Naive thymus-derived CD8-positive, alpha-beta T cell (primary cell): ENCODE results near the gene PLEKHA7. TPM values are rescaled to one million over a fixed set of nuclear protein-coding genes. Genes with fewer than 3 reads are reported as not detected.

Experiments
- ATAC-seq, 2 donors: fragments of 150-1000 bp; cut with Tn5 transposase in 1 of 2; sonication (Bioruptor Pico), chemical (Tn5 transposase) in 1 of 2; 1 replicate in 1 of 2; 2 replicates in 1 of 2; pipeline ENCODE4 v1.10.0; 2021; ENCODE audit warnings: mild to moderate bottlenecking in 2 of 2, moderate library complexity in 2 of 2
- POLR2A ChIA-PET: fragments of 350-600 bp; sonication (Branson Sonifier 250); formaldehyde crosslinking; loops from one replicate; lab custom pipeline; 2021; ENCODE audit warnings: antibody characterized with exemption; lab: Charles Lee
- DNase-seq, 10 donors: peaks; one replicate each; pipeline versions ENCODE4 v3.0.0 to v3.0.0-alpha.2; 2020 to 2022
- H3K27ac Mint-ChIP-seq, 10 donors: one replicate each; pipeline ENCODE4 v1.8.0; 2020 to 2022; ENCODE audit warnings: mild to moderate bottlenecking in 10 of 10, mixed read lengths in 10 of 10, moderate library complexity in 4 of 10, inconsistent platforms in 1 of 10
- H3K27me3 Mint-ChIP-seq, 5 donors: one replicate each; pipeline ENCODE4 v1.8.0; 2021 to 2022; ENCODE audit warnings: mixed read lengths in 5 of 5
- H3K36me3 Mint-ChIP-seq, 3 donors: one replicate each; pipeline ENCODE4 v1.8.0; 2020 to 2022; ENCODE audit warnings: mixed read lengths in 3 of 3, mild to moderate bottlenecking in 2 of 3, inconsistent platforms in 1 of 3
- H3K4me1 Mint-ChIP-seq, 4 donors: one replicate each; pipeline ENCODE4 v1.8.0; 2021 to 2022; ENCODE audit warnings: mixed read lengths in 4 of 4
- H3K4me3 Mint-ChIP-seq, 10 donors: one replicate each; pipeline ENCODE4 v1.8.0; 2020 to 2022; ENCODE audit warnings: mild to moderate bottlenecking in 10 of 10, mixed read lengths in 10 of 10, moderate library complexity in 6 of 10, inconsistent platforms in 1 of 10
- H3K9me3 Mint-ChIP-seq, 9 donors: one replicate each; pipeline ENCODE4 v1.8.0; 2020 to 2022; ENCODE audit warnings: mixed read lengths in 9 of 9, mild to moderate bottlenecking in 3 of 9, inconsistent platforms in 1 of 9, moderate library complexity in 1 of 9
- polyA plus RNA-seq, 3 donors: library from polyadenylated mRNA; unstranded; fragments of 300-500 nt; fragmentation: Illumina TruSeq; gene quantifications; one replicate each; pipeline ENCODE4 v1.2.3, GENCODE V29; 2021
- total RNA-seq, 8 experiments: library from RNA in 2 of 8; stranded (reverse) in 2 of 8; gene quantifications; one replicate each; pipeline ENCODE4 v1.2.3 and lab custom pipeline; 2021 to 2026

Gene PLEKHA7
- total and polyA plus RNA-seq, 5 experiments from 2014 or later: 0.77 to 0.96 TPM; not detected in 3

DNA sequence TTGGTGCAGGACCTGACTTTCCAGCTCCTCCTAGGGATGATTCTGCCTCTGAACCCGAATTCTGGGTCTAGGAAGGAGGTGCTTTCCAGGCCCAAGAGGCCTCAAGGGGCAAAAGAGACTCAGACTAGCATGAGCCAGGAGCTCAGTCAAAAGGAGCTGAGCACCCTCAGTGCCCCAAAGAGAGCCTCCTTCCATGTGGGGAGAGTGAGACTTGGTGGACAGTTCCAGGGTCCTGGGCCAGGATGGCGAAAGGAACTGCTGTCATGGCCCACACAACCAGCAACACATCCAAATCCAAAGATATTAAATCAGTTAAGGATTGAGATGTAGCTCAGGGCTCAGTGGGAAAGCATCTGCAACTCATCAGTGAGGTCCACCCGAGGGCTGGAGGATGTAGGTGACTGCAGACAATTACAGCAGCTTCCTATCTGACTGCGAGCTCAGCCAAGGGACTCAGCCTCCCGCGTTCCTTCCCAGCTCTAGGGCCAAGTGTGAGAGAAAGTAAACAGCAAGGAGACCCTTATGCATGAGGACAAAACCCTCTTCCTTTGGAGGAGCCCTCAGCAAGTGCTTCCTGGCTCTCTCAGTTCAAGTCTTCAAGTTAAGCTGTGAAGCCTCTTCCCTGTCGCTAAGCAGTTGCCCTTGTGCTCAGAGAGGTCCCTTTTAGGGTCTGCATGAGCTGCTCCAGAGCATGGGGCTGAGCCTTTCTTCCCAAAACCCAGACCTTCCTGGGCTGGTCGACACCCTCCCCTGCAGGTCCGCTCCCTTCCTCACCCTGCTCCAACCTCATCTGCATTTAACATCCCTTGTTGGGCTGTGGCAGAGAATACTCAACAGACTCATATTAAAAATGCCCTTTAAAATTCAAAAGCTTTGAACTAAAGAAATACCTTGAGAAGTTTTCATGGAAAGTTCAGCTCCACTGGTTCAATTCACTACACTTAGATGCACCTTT lies 240.0 kb downstream of the PLEKHA7 start:
- H3K4me1 Mint-ChIP-seq: no peaks in the 10 kb centered on the region
- H3K9me3 Mint-ChIP-seq: no peaks in the 10 kb centered on the region
- peak overlapping the region in 2 of 10 donors; percentile 19 to 24 for H3K4me3 Mint-ChIP-seq
- no peak for ATAC-seq
- POLR2A ChIA-PET: no interaction called here
- DNase-seq: no peak
- H3K27ac Mint-ChIP-seq: no peak overlapping the region
- H3K27me3 Mint-ChIP-seq: peaks cover 0 to 3% (median 0%) of the 10 kb centered on the region in 5 donors
- no peaks in the 10 kb centered on the region for H3K36me3 Mint-ChIP-seq

DNA sequence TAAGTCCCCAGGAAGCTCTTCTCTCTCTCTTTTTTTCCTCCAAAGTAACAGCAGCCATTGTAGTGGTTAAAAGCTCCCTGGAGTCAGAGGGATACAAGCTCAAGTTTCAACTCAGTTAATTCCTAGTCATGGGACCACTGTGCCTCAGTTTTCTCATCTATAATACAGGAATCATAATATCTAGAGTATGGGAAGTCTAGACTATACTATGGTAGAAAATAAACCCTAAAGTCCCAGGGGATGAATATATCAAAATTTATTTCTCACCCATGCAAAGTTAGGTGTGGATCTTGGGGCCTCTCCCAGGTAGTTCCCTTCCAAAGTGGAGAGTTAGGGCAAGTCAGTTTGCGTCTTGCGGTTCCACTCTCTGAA lies 242.1 kb downstream of the PLEKHA7 start:
- POLR2A ChIA-PET: no interaction called here
- no peaks in the 10 kb centered on the region for H3K36me3 Mint-ChIP-seq
- ATAC-seq: no peak
- no peak overlapping the region for H3K27ac Mint-ChIP-seq
- no peaks in the 10 kb centered on the region for H3K4me1 Mint-ChIP-seq
- DNase-seq: no peak
- H3K27me3 Mint-ChIP-seq: peaks cover 0 to 5% (median 0%) of the 10 kb centered on the region in 5 donors
- H3K9me3 Mint-ChIP-seq: no peaks in the 10 kb centered on the region
- no peak overlapping the region for H3K4me3 Mint-ChIP-seq

DNA sequence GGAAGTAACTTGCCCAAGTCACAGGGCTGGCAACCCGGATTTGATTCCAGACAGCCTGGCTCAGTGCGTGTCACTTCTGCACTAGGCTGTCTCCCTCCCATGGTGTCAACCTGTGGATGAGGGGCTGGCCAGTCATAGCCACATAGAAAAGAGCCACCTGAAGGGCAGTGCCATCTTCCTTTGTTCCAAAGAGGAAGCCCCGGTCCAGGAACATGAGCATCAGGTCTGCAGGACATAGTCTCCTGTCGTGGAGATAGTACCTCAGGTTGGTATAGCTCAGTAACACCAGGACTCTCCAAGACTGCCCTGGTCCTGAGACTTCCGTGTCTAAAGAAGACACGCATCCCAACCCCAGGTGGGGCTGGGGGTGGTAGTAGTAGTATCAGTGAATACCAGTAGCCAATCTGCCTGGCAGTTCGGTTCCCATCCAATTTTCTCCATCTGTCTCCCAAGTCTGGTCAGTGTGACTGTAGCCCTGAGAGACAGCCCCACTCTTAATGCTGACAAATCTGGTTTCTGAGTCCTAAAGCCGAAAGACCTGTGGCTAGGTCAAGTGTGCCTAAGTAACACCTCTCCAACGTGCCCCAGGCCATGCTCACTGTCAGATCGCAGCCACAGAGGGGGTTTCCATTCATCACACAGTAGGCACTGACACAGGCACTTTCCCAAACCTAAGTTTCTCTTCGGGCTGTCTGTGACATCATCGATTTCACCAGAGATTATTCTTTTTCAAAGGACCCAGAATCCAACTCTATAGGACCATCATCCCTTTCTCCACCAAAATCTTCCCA lies 242.7 kb downstream of the PLEKHA7 start:
- H3K27ac Mint-ChIP-seq: no peak overlapping the region

DNA sequence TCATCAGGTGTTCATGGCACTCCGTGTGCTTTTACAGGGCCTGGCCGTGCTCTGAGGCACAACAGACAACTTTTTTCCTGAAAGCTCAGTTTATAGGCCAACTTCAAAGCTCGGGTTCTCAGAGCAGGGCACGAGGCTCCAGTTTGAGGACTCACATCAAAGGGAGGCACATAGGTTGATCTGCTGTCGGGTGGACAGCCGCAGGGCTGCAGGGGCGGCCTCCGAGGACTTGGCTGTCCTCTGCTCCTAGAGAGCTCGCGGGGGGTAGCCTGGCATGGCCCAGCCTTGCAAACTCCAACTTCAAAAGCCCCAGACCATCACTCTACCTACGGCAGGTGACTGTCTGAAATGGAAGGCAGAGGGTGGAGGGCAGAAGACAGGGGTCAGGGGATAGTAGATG lies 244.2 kb downstream of the PLEKHA7 start:
- no peaks in the 10 kb centered on the region for H3K36me3 Mint-ChIP-seq
- H3K27ac Mint-ChIP-seq: no peak overlapping the region

More for the DNA sequence above, 242.7 kb downstream of the PLEKHA7 start:
- Mint-ChIP-seq H3K9me3 (no peaks in the 10 kb centered on the region), H3K36me3 (no peaks in the 10 kb centered on the region), H3K27me3 (peaks cover 0 to 6% (median 0%) of the 10 kb centered on the region in 5 donors), H3K4me3 (no peak overlapping the region), H3K4me1 (no peaks in the 10 kb centered on the region)
- DNase-seq (no peak), ATAC-seq (no peak)
- POLR2A ChIA-PET: no interaction called here

DNA sequence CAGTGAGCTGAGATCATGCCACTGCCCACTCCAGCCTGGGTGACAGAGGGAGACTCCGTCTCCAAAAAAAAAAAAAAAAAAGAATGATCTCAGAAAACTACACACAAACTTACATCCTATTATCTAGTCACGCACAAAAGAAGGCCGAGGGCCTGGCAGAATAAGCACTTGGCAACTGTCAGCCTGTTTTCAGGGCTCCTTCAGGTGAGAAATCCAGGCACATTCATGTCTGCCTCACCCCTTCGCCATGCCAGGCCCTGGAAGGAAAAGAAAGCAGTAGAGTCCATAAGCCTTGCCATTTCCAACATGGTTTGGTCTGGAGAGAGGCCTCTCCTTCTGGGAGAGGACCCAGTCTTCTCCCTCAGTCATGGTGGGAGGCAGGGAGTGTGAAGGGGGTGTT lies 244.8 kb downstream of the PLEKHA7 start:
- ATAC-seq (no peak), DNase-seq (no peak)
- H3K4me3 Mint-ChIP-seq: no peak overlapping the region
- POLR2A ChIA-PET: interaction anchor here (0.7 kb wide), 1 partner anchor 15 kb away, joined by 4 read pairs; no protein-coding TSS in a partner anchor
- no peaks in the 10 kb centered on the region for H3K4me1 Mint-ChIP-seq
- no peaks in the 10 kb centered on the region for H3K36me3 Mint-ChIP-seq
- H3K9me3 Mint-ChIP-seq: no peaks in the 10 kb centered on the region
- H3K27me3 Mint-ChIP-seq: peaks cover 0 to 3% (median 0%) of the 10 kb centered on the region in 5 donors
- H3K27ac Mint-ChIP-seq: no peak overlapping the region

More for the DNA sequence above, 244.2 kb downstream of the PLEKHA7 start:
- Mint-ChIP-seq H3K4me3 (no peak overlapping the region), H3K4me1 (no peaks in the 10 kb centered on the region), H3K9me3 (no peaks in the 10 kb centered on the region), H3K27me3 (peaks cover 0 to 6% (median 0%) of the 10 kb centered on the region in 5 donors)
- DNase-seq (no peak), ATAC-seq (no peak)
- POLR2A ChIA-PET: interaction anchor here (0.7 kb wide), 1 partner anchor 742 kb away, joined by 3 read pairs; no protein-coding TSS in a partner anchor

DNA sequence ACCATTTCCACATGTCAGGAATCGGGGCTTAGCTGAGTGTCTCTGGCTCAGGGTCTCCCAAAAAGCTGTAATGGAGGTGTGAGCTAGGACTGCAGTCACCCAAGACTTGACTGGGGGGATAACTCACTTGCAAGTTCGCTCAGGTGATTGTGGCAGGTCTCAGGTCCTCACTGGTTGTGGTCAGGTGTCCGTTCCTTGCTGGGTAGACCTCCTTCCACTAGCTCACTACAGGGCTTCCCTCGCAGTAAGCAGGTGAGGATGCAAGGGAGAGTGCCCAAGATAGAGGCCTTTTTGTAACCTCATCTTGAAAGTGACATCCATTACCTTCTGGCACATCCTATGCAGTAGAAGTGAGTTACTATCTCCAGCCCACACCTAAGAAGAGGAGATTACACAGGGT lies 246.3 kb downstream of the PLEKHA7 start:
- POLR2A ChIA-PET: no interaction called here
- DNase-seq (no peak), ATAC-seq (no peak)
- no peaks in the 10 kb centered on the region for H3K9me3 Mint-ChIP-seq
- H3K4me1 Mint-ChIP-seq: no peaks in the 10 kb centered on the region
- H3K27ac Mint-ChIP-seq: no peak overlapping the region
- H3K36me3 Mint-ChIP-seq: no peaks in the 10 kb centered on the region
- H3K27me3 Mint-ChIP-seq: peaks cover 0 to 3% (median 0%) of the 10 kb centered on the region in 5 donors
- H3K4me3 Mint-ChIP-seq: no peak overlapping the region

DNA sequence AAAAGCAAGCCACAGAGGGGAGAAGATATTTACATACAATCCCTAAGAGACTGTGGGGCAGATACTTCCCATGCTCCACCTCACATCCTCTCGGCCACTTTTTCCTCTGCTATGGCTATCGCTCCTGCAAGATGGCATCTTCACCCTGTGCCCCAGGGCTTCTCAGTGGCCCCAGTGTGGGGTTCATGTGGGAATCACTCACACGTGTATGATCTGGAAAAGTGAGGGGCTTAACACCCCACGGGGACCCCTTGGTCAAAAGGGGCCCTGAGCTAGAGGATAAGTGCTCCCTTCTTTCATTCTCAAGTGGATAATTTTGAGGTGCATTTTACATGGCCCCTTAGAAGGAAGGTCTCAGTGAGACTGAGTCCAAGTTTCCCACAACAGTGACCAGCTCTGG lies 247.1 kb downstream of the PLEKHA7 start:
- H3K27me3 Mint-ChIP-seq: peaks cover 0 to 3% (median 0%) of the 10 kb centered on the region in 5 donors
- POLR2A ChIA-PET: interaction anchor here (0.6 kb wide), 1 partner anchor 28 kb away, joined by 4 read pairs; the partner anchor contains the start of gene C11orf58
- DNase-seq (no peak), ATAC-seq (no peak)
- no peaks in the 10 kb centered on the region for H3K9me3 Mint-ChIP-seq
- no peaks in the 10 kb centered on the region for H3K36me3 Mint-ChIP-seq
- H3K4me3 Mint-ChIP-seq: no peak overlapping the region
- no peak overlapping the region for H3K27ac Mint-ChIP-seq
- H3K4me1 Mint-ChIP-seq: peaks cover 0 to 8% (median 2%) of the 10 kb centered on the region in 4 donors

DNA sequence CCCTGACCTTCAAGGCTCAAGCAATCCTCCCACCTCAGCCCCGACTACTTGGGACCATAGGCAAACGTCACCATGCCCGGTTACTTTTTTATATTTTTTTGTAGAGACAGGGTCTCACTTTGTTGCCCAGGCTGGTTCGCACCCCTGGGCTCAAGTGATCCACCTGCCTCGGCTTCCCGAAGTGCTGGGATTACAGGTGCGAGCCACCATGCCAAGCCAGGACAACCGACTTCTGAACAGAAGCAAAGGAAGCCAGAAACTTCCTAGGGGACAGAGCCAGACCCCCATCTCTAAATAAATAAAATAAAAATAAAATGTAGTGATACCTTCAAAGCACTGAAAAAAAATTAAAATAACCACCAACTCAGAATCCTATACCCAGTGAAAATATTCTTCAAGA lies 249.3 kb downstream of the PLEKHA7 start:
- Mint-ChIP-seq H3K27ac (no peak overlapping the region), H3K27me3 (peaks cover 0 to 3% (median 0%) of the 10 kb centered on the region in 5 donors), H3K36me3 (no peaks in the 10 kb centered on the region), H3K4me1 (peaks cover 2 to 18% (median 12%) of the 10 kb centered on the region in 4 donors), H3K4me3 (no peak overlapping the region), H3K9me3 (no peaks in the 10 kb centered on the region)
- POLR2A ChIA-PET: no interaction called here
- ATAC-seq: no peak
- no peak for DNase-seq

DNA sequence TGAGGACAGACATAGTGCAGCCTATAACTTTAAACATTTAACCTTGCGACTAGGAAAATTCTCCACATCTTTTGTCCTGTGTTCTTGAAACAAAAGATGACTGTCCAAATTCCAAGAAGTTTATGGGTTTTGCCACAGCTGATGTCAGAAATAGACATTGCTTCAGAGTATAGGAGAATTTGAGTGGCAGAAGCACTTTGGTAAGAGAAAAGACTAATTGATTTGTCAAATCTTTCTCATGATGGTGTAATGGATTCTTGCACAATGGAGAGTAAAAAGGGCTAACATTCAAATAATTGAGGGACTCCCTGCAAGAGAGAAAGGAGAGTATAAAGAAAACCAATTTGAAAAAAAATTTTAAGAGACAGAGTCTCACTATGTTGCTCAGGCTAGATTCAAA lies 250.5 kb downstream of the PLEKHA7 start:
- Mint-ChIP-seq H3K9me3 (peaks cover 0 to 5% (median 0%) of the 10 kb centered on the region in 9 donors), H3K36me3 (peaks cover 4 to 6% (median 6%) of the 10 kb centered on the region in 3 donors), H3K27me3 (peaks cover 0 to 3% (median 0%) of the 10 kb centered on the region in 5 donors), H3K4me1 (peaks cover 2 to 22% (median 18%) of the 10 kb centered on the region in 4 donors), H3K27ac (peak overlapping the region in 1 of 10 donors; percentile 50), H3K4me3 (no peak overlapping the region)
- ATAC-seq (no peak), DNase-seq (no peak)
- POLR2A ChIA-PET: interaction anchor here (1.7 kb wide), 1 partner anchor 25 kb away, joined by 7 read pairs; the partner anchor contains the start of gene C11orf58

DNA sequence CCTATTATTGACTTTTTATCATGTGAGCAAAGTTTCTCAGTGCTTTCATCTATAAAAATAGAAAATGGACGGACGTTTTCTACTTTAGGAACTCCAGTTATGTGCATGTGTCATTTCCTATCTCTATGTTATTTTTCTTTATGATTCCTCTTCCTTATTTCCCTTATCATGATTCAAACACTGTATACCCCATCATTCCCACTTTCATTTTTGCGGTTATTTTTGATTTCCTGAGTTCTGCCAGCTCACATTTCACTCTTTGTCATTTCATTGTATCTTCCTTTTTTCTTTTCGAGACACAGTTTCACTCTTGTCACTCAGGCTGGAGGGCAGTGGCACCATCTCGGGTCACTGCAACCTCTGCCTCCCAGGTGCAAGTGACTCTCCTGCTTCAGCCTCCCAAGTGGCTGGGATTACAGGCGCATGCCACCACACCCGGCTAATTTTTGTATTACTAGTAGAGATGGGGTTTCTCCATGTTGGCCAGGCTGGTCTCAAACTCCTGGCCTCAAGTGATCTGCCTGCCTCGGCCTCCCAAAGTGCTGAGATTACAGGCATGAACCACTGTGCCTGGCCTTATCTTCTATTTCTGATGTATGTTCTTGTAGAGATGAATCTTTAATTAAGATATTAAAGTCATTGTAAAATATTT lies 254.2 kb downstream of the PLEKHA7 start:
- Mint-ChIP-seq H3K4me1 (peaks cover 2 to 22% (median 18%) of the 10 kb centered on the region in 4 donors), H3K36me3 (peaks cover 6 to 36% (median 15%) of the 10 kb centered on the region in 3 donors), H3K27me3 (no peaks in the 10 kb centered on the region), H3K4me3 (peak overlapping the region in 2 of 10 donors; percentile 1 to 3), H3K27ac (peak overlapping the region; percentile 29 to 89 (median 78)), H3K9me3 (peaks cover 0 to 5% (median 0%) of the 10 kb centered on the region in 9 donors)
- POLR2A ChIA-PET: interaction anchor here (0.9 kb wide), 1 partner anchor 20 kb away, joined by 3 read pairs; no protein-coding TSS in a partner anchor
- DNase-seq (no peak), ATAC-seq (no peak)

DNA sequence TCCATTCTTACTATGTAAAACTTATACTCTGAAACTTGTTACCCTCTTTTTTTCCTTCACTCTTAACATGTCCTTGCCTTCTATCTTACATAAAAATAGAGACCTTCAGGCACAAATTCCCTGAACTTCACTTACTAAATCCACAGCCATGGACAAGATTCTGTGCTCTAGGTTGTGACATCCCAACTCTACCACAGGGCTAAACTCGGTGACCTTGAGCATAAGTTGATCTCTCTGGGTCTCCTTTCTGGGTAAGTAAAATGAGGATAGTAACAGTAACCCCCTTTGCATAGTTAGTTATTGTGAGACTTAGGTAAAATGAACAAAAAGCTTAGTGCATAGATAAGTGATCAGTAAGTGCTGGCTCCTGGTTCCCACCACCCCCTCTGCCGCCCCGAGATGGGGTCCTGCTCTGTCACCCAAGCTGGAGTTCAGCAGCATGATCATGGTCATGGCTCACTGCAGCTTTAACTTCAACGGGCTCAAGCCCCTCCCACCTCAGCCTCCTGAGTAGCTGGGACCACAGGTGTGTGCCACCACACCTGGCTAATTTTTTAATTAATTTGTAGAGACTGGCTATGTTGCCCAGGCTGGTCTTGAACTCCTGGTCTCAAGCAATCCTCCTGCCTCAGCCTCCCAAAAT lies 255.7 kb downstream of the PLEKHA7 start:
- POLR2A ChIA-PET: no interaction called here
- ATAC-seq: peak; percentile 18 to 28
- Mint-ChIP-seq H3K4me3 (no peak overlapping the region), H3K27me3 (no peaks in the 10 kb centered on the region), H3K27ac (peak overlapping the region in 4 of 10 donors; percentile 40 to 86 (median 67)), H3K36me3 (peaks cover 6 to 51% (median 19%) of the 10 kb centered on the region in 3 donors), H3K4me1 (peaks cover 2 to 22% (median 18%) of the 10 kb centered on the region in 4 donors), H3K9me3 (peaks cover 0 to 5% (median 0%) of the 10 kb centered on the region in 9 donors)
- no peak for DNase-seq
